H1 (cell line): ENCODE measurements around the gene SPACA4. TPM values are rescaled to one million over a fixed set of nuclear protein-coding genes. Genes with fewer than 3 reads are reported as not detected.

Experiments
- CTCF ChIA-PET: fragments of 300-600 bp; sonication (Branson Sonifier 250); formaldehyde crosslinking; loops from one replicate; lab custom pipeline; 2021; ENCODE audit not compliant: partially characterized antibody; lab: Charles Lee
- POLR2A ChIA-PET: fragments of 300-600 bp; sonication (Branson Sonifier 250); formaldehyde crosslinking; loops from one replicate; lab custom pipeline; 2021; ENCODE audit warnings: inconsistent platforms; ENCODE audit not compliant: partially characterized antibody; lab: Charles Lee
- DNase-seq, 2 experiments: peaks; one replicate each; pipeline versions ENCODE4 v3.0.0 to v3.0.0-alpha.2; 2010 to 2022; ENCODE audit warnings: low spot score in 2 of 2, low read depth in 1 of 2, mixed read lengths in 1 of 2
- FAIRE-seq: peaks from 2 replicates; lab custom pipeline; 2011; peaks lifted over from hg19 to GRCh38; lab: Jason Lieb, UNC
- H2AFZ ChIP-seq: 2 replicates; pipeline ENCODE4 v1.8.1; 2012; ENCODE audit warnings: low read length, inconsistent platforms
- H2AK5ac ChIP-seq: 2 replicates; pipeline ENCODE4 v1.6.1; 2013; ENCODE audit warnings: low read depth, low read length
- H2BK120ac ChIP-seq: replicated peaks from 2 replicates; pipeline ENCODE3; 2013; ENCODE audit warnings: low read depth, low read length, inconsistent platforms
- H2BK12ac ChIP-seq: 2 replicates; pipeline ENCODE4 v1.6.1; 2013; ENCODE audit warnings: low read depth, low read length
- H2BK15ac ChIP-seq: 2 replicates; pipeline ENCODE4 v1.6.1; 2013; ENCODE audit warnings: low read length
- H2BK20ac ChIP-seq: 2 replicates; pipeline ENCODE4 v1.6.1; 2013; ENCODE audit warnings: low read length
- H2BK5ac ChIP-seq: 2 replicates; pipeline ENCODE4 v1.6.1; 2013; ENCODE audit warnings: low read depth, low read length
- H3K14ac ChIP-seq: 2 replicates; pipeline ENCODE4 v1.6.1; 2013; ENCODE audit warnings: inconsistent platforms; ENCODE audit not compliant: insufficient read length
- H3K18ac ChIP-seq: 2 replicates; pipeline ENCODE4 v1.6.1; 2013; ENCODE audit warnings: low read length; ENCODE audit errors: extremely low read depth
- H3K23ac ChIP-seq: 2 replicates; pipeline ENCODE4 v1.6.1; 2013; ENCODE audit warnings: inconsistent platforms; ENCODE audit not compliant: insufficient read length
- H3K23me2 ChIP-seq: 2 replicates; pipeline ENCODE4 v1.6.1; 2013; ENCODE audit warnings: low read depth, low read length
- H3K27ac ChIP-seq: 2 replicates; pipeline ENCODE4 v1.6.1; 2011; ENCODE audit warnings: low read depth, low read length, inconsistent platforms
- H3K27me3 ChIP-seq, 4 experiments: replicated peaks in 1 of 4; 1 replicate in 1 of 4; 2 replicates in 3 of 4; pipeline versions ENCODE4 v1.6.1 to v1.8.1; 2011 to 2013; ENCODE audit warnings: low read length in 3 of 4, mild to moderate bottlenecking in 3 of 4, inconsistent platforms in 2 of 4, mixed read lengths in 2 of 4, moderate library complexity in 1 of 4; ENCODE audit not compliant: control insufficient read depth in 3 of 4, insufficient read depth in 3 of 4; ENCODE audit errors: extremely low read depth in 1 of 4
- H3K36me3 ChIP-seq, 4 experiments: 2 replicates each; pipeline versions ENCODE4 v1.6.1 to v1.8.1; 2011 to 2013; ENCODE audit warnings: mild to moderate bottlenecking in 4 of 4, low read length in 3 of 4, moderate library complexity in 2 of 4, control low read depth in 1 of 4, inconsistent platforms in 1 of 4; ENCODE audit not compliant: insufficient read depth in 4 of 4, control insufficient read depth in 2 of 4
- H3K4ac ChIP-seq: replicated peaks from 2 replicates; pipeline ENCODE3; 2013; ENCODE audit warnings: low read length, low read depth, mixed read lengths, inconsistent platforms; ENCODE audit not compliant: insufficient read length
- H3K4me1 ChIP-seq, 4 experiments: replicated peaks in 1 of 4; 1 replicate in 1 of 4; 2 replicates in 3 of 4; pipeline versions ENCODE4 v1.6.1 to v1.8.1; 2011 to 2013; ENCODE audit warnings: low read length in 3 of 4, inconsistent platforms in 2 of 4, mixed read lengths in 1 of 4; ENCODE audit not compliant: insufficient read depth in 4 of 4, control insufficient read depth in 3 of 4
- H3K4me2 ChIP-seq, 2 experiments: 2 replicates each; pipeline versions ENCODE4 v1.6.1 to v1.8.1; 2011 to 2013; ENCODE audit warnings: low read depth in 2 of 2, low read length in 2 of 2, control low read depth in 1 of 2, inconsistent platforms in 1 of 2, mild to moderate bottlenecking in 1 of 2; ENCODE audit not compliant: insufficient read depth in 1 of 2
- H3K4me3 ChIP-seq, 4 experiments: fragments of 200-600, 300-600 bp in 1 of 4; sonication (generic), shearing (Covaris generic), sonication (Bioruptor Twin) in 1 of 4; 2 replicates each; pipeline versions ENCODE4 v1.5.1 to v1.8.1; 2011 to 2016; ENCODE audit warnings: low read length in 4 of 4, low read depth in 3 of 4, control low read depth in 2 of 4, inconsistent platforms in 2 of 4, mild to moderate bottlenecking in 2 of 4, mixed read lengths in 1 of 4, moderate library complexity in 1 of 4; ENCODE audit not compliant: insufficient read depth in 2 of 4; ENCODE audit errors: extremely low read depth in 1 of 4
- H3K56ac ChIP-seq: replicated peaks from 2 replicates; pipeline ENCODE3; 2013; ENCODE audit warnings: low read depth, mild to moderate bottlenecking, mixed read lengths, low read length, inconsistent platforms; ENCODE audit not compliant: insufficient read length
- H3K79me1 ChIP-seq: 2 replicates; pipeline ENCODE4 v1.6.1; 2013; ENCODE audit warnings: low read depth, low read length, control low read depth
- H3K79me2 ChIP-seq, 2 experiments: 2 replicates each; pipeline versions ENCODE4 v1.6.1 to v1.8.1; 2012 to 2013; ENCODE audit warnings: low read length in 2 of 2, mild to moderate bottlenecking in 2 of 2, inconsistent platforms in 1 of 2; ENCODE audit not compliant: insufficient read depth in 2 of 2, control insufficient read depth in 1 of 2
- H3K9ac ChIP-seq, 4 experiments: replicated peaks in 1 of 4; 1 replicate in 1 of 4; 2 replicates in 3 of 4; pipeline versions ENCODE4 v1.6.1 to v1.8.1; 2011 to 2013; ENCODE audit warnings: low read depth in 3 of 4, low read length in 3 of 4, control low read depth in 2 of 4, mild to moderate bottlenecking in 2 of 4, moderate library complexity in 2 of 4, inconsistent platforms in 1 of 4; ENCODE audit errors: extremely low read depth in 1 of 4
- H3K9me3 ChIP-seq, 2 experiments: 2 replicates each; pipeline versions ENCODE4 v1.6.1 to v1.8.1; 2012 to 2013; ENCODE audit warnings: mild to moderate bottlenecking in 2 of 2, moderate library complexity in 2 of 2, control low read depth in 1 of 2, inconsistent platforms in 1 of 2, low read depth in 1 of 2, low read length in 1 of 2, mixed read lengths in 1 of 2; ENCODE audit not compliant: insufficient read depth in 2 of 2
- H4K20me1 ChIP-seq, 2 experiments: replicated peaks in 1 of 2; 2 replicates each; pipeline versions ENCODE3 to v1.8.1; 2011 to 2013; ENCODE audit warnings: inconsistent platforms in 2 of 2, low read length in 2 of 2, mild to moderate bottlenecking in 1 of 2; ENCODE audit not compliant: insufficient read depth in 2 of 2, control insufficient read depth in 1 of 2
- H4K5ac ChIP-seq: 2 replicates; pipeline ENCODE4 v1.6.1; 2013; ENCODE audit warnings: low read length, low read depth, mixed read lengths, inconsistent platforms; ENCODE audit not compliant: insufficient read length
- H4K8ac ChIP-seq: 2 replicates; pipeline ENCODE4 v1.8.0; 2013; ENCODE audit warnings: mild to moderate bottlenecking, moderate library complexity, low read length, inconsistent platforms; ENCODE audit not compliant: insufficient read depth; ENCODE audit errors: extremely low read depth
- H4K91ac ChIP-seq: replicated peaks from 2 replicates; pipeline ENCODE3; 2013; ENCODE audit warnings: low read length, mixed read lengths, inconsistent platforms; ENCODE audit not compliant: insufficient read length
- CEBPB ChIP-seq: IDR thresholded peaks from 2 replicates; pipeline ENCODE4 v1.6.1; 2012; ENCODE audit warnings: low read depth, low read length
- EGR1 ChIP-seq: IDR thresholded peaks from 2 replicates; pipeline ENCODE4 v1.6.1; 2011; ENCODE audit warnings: low read depth, low read length, borderline replicate concordance
- GTF2F1 ChIP-seq: IDR thresholded peaks from 2 replicates; pipeline ENCODE4 v1.6.1; 2012; ENCODE audit warnings: low read depth, low read length, improper control_type of control experiment, borderline replicate concordance
- NRF1 ChIP-seq: IDR thresholded peaks from 2 replicates; pipeline ENCODE4 v1.6.1; 2011; ENCODE audit warnings: mild to moderate bottlenecking, low read depth, low read length, improper control_type of control experiment
- POLR2A ChIP-seq, 2 experiments: IDR thresholded peaks; 1 replicate in 1 of 2; 2 replicates in 1 of 2; pipeline ENCODE4 v1.6.1; 2011; ENCODE audit warnings: low read depth in 2 of 2, low read length in 2 of 2, mild to moderate bottlenecking in 2 of 2; ENCODE audit errors: control extremely low read depth in 1 of 2
- RNF2 ChIP-seq: fragments of 200-900, 300-1000 bp; sonication (generic); IDR thresholded peaks from 2 replicates; pipeline ENCODE4 v1.7.1; 2016; ENCODE audit warnings: borderline replicate concordance, low read depth, mild to moderate bottlenecking, antibody characterized with exemption, low read length; ENCODE audit not compliant: poor library complexity, severe bottlenecking; ENCODE audit errors: missing control alignments
- SIN3A ChIP-seq, 2 experiments: IDR thresholded peaks in 1 of 2; conservative IDR thresholded peaks in 1 of 2; 2 replicates each; pipeline ENCODE4 v1.6.1; 2011 to 2012; ENCODE audit warnings: low read length in 2 of 2, improper control_type of control experiment in 1 of 2, low read depth in 1 of 2, mild to moderate bottlenecking in 1 of 2
- SP4 ChIP-seq: IDR thresholded peaks from 2 replicates; pipeline ENCODE4 v1.6.1; 2012; ENCODE audit warnings: low read length, inconsistent platforms
- TAF1 ChIP-seq: IDR thresholded peaks from 2 replicates; pipeline ENCODE4 v1.6.1; 2011; ENCODE audit warnings: mild to moderate bottlenecking, low read depth, low read length
- TAF7 ChIP-seq: optimal IDR thresholded peaks from 2 replicates; pipeline ENCODE3; 2011; ENCODE audit warnings: low read depth, mild to moderate bottlenecking, inconsistent platforms, low read length, moderate library complexity, borderline replicate concordance
- WGBS, 2 experiments: shearing (Covaris generic) in 1 of 2; methylation state at CpG; one replicate each; pipeline versions ENCODE4 v1.1.6 to v1.1.7; 2013 to 2015; ENCODE audit warnings: low lambda C conversion rate in 2 of 2, mixed read lengths in 2 of 2, inconsistent platforms in 1 of 2, low coverage in 1 of 2, missing lambda C conversion rate in 1 of 2; ENCODE audit not compliant: insufficient replicate concordance in 2 of 2, insufficient coverage in 1 of 2, insufficient read length in 1 of 2; ENCODE audit errors: extremely low coverage in 1 of 2, missing lambda C conversion rate in 1 of 2; 5-methylcytosine and 5-hydroxymethylcytosine counted together
- polyA plus RNA-seq, 7 experiments: library from polyadenylated mRNA; depleted of rRNA in 3 of 7; stranded (reverse) in 5 of 7; unstranded in 2 of 7; fragments of >200 nt in 5 of 7; fragments of 200-250 nt in 2 of 7; gene quantifications; 1 replicate in 5 of 7; 2 replicates in 1 of 7; 4 replicates in 1 of 7; pipeline versions ENCODE4 v1.2.1 to v1.2.3, GENCODE V29; 2011 to 2013; ENCODE audit warnings: missing spikeins in 2 of 7, mixed read lengths in 2 of 7
- total RNA-seq: library from RNA; stranded (reverse); fragmentation: NEBNext Ultra II Directional; extraction: Animal tissue kit (Norgen Biotek cat#: 25700); gene quantifications from 2 replicates; pipeline ENCODE4 v1.2.1, GENCODE V29; 2021
- TF ChIP-seq, protein P1 (sequence below): IDR thresholded peaks from 2 replicates; pipeline ENCODE4 v1.6.1; 2012; ENCODE audit warnings: inconsistent platforms

SPACA4 gene
- total and polyA plus RNA-seq, 2 of the 8 experiments (the other 6 are each of a cell fraction or from before 2014, with no cell fraction given): not detected

GRCh38 chr19:48635263-48635965, 28.9 kb downstream of the SPACA4 start:
- H2BK120ac ChIP-seq: no peak overlapping the region
- no peak overlapping the region for H2BK15ac ChIP-seq
- no peak overlapping the region for H2BK12ac ChIP-seq
- H3K4me2 ChIP-seq: peak overlapping the region; percentile 94 to 95
- H2BK5ac ChIP-seq: no peak overlapping the region
- TF ChIP-seq RNF2 (no peak), CEBPB (no peak), GTF2F1 (no peak), TAF7 (peak; percentile 23), TAF1 (peak; percentile 12; the same call in 1 of the 2 replicates), SIN3A (conservative IDR thresholded peaks at IDR 0.05 in 1 of 2, IDR thresholded peaks at IDR 0.05 in 1 of 2; ENCODE audit: low read depth in 1 of 2, low read length in 2 of 2) (peak in 1 of 2 experiments; percentile 57; a peak in 1 of 4 replicates), EGR1 (peak; percentile 23; the same call in 1 of the 2 replicates), NRF1 (peak; percentile 38; the same call in 1 of the 2 replicates), POLR2A (IDR thresholded peaks at IDR 0.05; ENCODE audit: control extremely low read depth in 1 of 2, low read depth in 2 of 2, low read length in 2 of 2) (peak in 1 of 2 experiments; percentile 10; a peak in 1 of 3 replicates), SP4 (no peak)
- TF ChIP-seq, protein P1, sequence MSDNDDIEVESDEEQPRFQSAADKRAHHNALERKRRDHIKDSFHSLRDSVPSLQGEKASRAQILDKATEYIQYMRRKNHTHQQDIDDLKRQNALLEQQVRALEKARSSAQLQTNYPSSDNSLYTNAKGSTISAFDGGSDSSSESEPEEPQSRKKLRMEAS: 0 out of 2 replicates have a peak, but pooled peaks have one; percentile 8
- H4K20me1 ChIP-seq: peaks cover 0 to 4% of the 10 kb centered on the region in 2 experiments
- FAIRE-seq (no peak), DNase-seq (peak in 1 of 2 experiments; percentile 84)
- H2BK20ac ChIP-seq: no peak overlapping the region
- H3K23me2 ChIP-seq: peaks cover 27% of the 10 kb centered on the region
- H3K79me1 ChIP-seq: no peaks in the 10 kb centered on the region
- 19% methylated on average over 7 of the region's 67 CpGs; no CpG with 5 or more reads in 1 of the 2 experiments for WGBS, 2 experiments
- H3K14ac ChIP-seq: no peak overlapping the region
- H4K8ac ChIP-seq: no peak overlapping the region
- H2AFZ ChIP-seq: no peak overlapping the region
- H3K79me2 ChIP-seq: no peaks in the 10 kb centered on the region
- H3K9ac ChIP-seq: peak overlapping the region in 1 of 4 experiments; percentile 53; a peak in 3 of 7 replicates
- H3K4ac ChIP-seq: no peak overlapping the region
- H4K91ac ChIP-seq: no peak overlapping the region
- no peak overlapping the region for H3K23ac ChIP-seq
- CTCF ChIA-PET: no interaction called here
- H3K36me3 ChIP-seq: no peaks in the 10 kb centered on the region
- no peak overlapping the region for H4K5ac ChIP-seq
- no peak overlapping the region for H2AK5ac ChIP-seq
- POLR2A ChIA-PET: interaction anchor here (0.6 to 30.9 kb wide), 3 partner anchors 10 to 265 kb away, joined by 3 to 788 read pairs (median 3); partner anchors contain the start of genes CA11, FAM83E, NUCB1 and RPL18
- H3K4me1 ChIP-seq: peaks cover 9 to 37% (median 29%) of the 10 kb centered on the region in 4 experiments
- no peak overlapping the region for H3K27ac ChIP-seq
- peaks cover 0 to 2% (median 0%) of the 10 kb centered on the region in 4 experiments; a peak in 2 of 7 replicates for H3K27me3 ChIP-seq
- H3K4me3 ChIP-seq: peak overlapping the region; percentile 58 to 74 (median 66)
- H3K9me3 ChIP-seq: no peaks in the 10 kb centered on the region
- peak overlapping the region; percentile 81; the same call in 1 of the 2 replicates for H3K18ac ChIP-seq
- H3K56ac ChIP-seq: no peak overlapping the region
